Neural cell (in vitro differentiated cells): ENCODE results near the gene PTCD2.

ENCODE experiments used
- CTCF ChIP-seq: fragments of 450-650 bp; IDR thresholded peaks from 2 replicates; pipeline ENCODE4 v1.5.1; 2014; ENCODE audit warnings: antibody characterized with exemption, mild to moderate bottlenecking, moderate library complexity; ENCODE audit not compliant: poor library complexity, severe bottlenecking
- EZH2 ChIP-seq: fragments of 200-600, 300-800 bp; shearing (Covaris generic), sonication (generic); IDR thresholded peaks from 2 replicates; pipeline ENCODE4 v1.6.1; 2014; ENCODE audit warnings: antibody characterized with exemption, low read length, borderline replicate concordance, mild to moderate bottlenecking; ENCODE audit not compliant: insufficient read depth, poor library complexity, severe bottlenecking
- SMC3 ChIP-seq: fragments of 450-650 bp; conservative IDR thresholded peaks from 2 replicates; pipeline ENCODE4 v1.6.1; 2014; ENCODE audit warnings: antibody characterized with exemption, mild to moderate bottlenecking, moderate library complexity; ENCODE audit not compliant: poor library complexity

GRCh38 chr5:72319976-72320752 lies at the start of gene PTCD2, which contains the start of gene MRPS27:
- TF ChIP-seq CTCF (peak; percentile 59), SMC3 (peak; percentile 66), EZH2 (no peak)
